HepG2 (cell line): ENCODE measurements around the gene AFAP1. TPM values are rescaled to one million over a fixed set of nuclear protein-coding genes. Genes with fewer than 3 reads are reported as not detected.

ENCODE experiments used
- ATAC-seq: fragments of 200-7000 bp; cut with Tn5 transposase; 3 replicates; pipeline ENCODE4 v1.9.1; 2020; ENCODE audit warnings: mild to moderate bottlenecking, moderate library complexity
- BruUV-seq: library from RNA; stranded (reverse); fragments of 400-500 nt; replicated peaks from 2 replicates; lab custom pipeline; 2021; lab: Mats Ljungman, UMichigan
- CTCF ChIA-PET: fragments of 300-600 bp; formaldehyde crosslinking; extraction: SDS; loops from one replicate; lab custom pipeline; 2021; ENCODE audit warnings: low total read pairs, inconsistent platforms, low intra/inter-chr PET ratio; lab: Yijun Ruan, JAX
- POLR2A ChIA-PET: fragments of 350-600 bp; sonication (Branson Sonifier 250); formaldehyde crosslinking; loops from one replicate; lab custom pipeline; 2020; ENCODE audit warnings: antibody characterized with exemption, inconsistent platforms; lab: Yijun Ruan, JAX
- DNase-seq: peaks from one replicate; pipeline ENCODE4 v3.0.0-alpha.2; 2015; ENCODE audit warnings: low spot score
- FAIRE-seq: peaks from 3 replicates; lab custom pipeline; 2011; peaks lifted over from hg19 to GRCh38; lab: Jason Lieb, UNC
- H2AFZ ChIP-seq: one replicate; pipeline ENCODE4 v1.6.1; 2011; ENCODE audit warnings: low read length, inconsistent platforms
- H3K27ac ChIP-seq: fragments of 300-600 bp; 3 replicates; pipeline ENCODE4 v1.8.0; 2011; ENCODE audit warnings: mixed run types, mild to moderate bottlenecking, mixed read lengths, low read length, inconsistent platforms; ENCODE audit not compliant: insufficient read depth; ENCODE audit errors: extremely low read length
- H3K27me3 ChIP-seq, 2 experiments: fragments of 200-600 bp in 1 of 2; 2 replicates in 1 of 2; 3 replicates in 1 of 2; pipeline versions ENCODE4 v1.6.0 to v1.8.0; 2011; ENCODE audit warnings: low read length in 2 of 2, mild to moderate bottlenecking in 2 of 2, moderate library complexity in 2 of 2, inconsistent platforms in 1 of 2; ENCODE audit not compliant: insufficient read depth in 2 of 2, control insufficient read depth in 1 of 2
- H3K36me3 ChIP-seq, 2 experiments: fragments of 200-600 bp in 1 of 2; replicated peaks in 1 of 2; 2 replicates in 1 of 2; 3 replicates in 1 of 2; pipeline versions ENCODE4 v1.5.1 to v1.8.0; 2011; ENCODE audit warnings: low read length in 2 of 2, inconsistent platforms in 1 of 2; ENCODE audit not compliant: insufficient read depth in 2 of 2, control insufficient read depth in 1 of 2
- H3K4me1 ChIP-seq: 2 replicates; pipeline ENCODE4 v1.5.1; 2012; ENCODE audit warnings: low read length, inconsistent platforms; ENCODE audit not compliant: insufficient read depth
- H3K4me2 ChIP-seq: 2 replicates; pipeline ENCODE4 v1.6.0; 2011; ENCODE audit warnings: low read depth, low read length, inconsistent platforms
- H3K4me3 ChIP-seq, 3 experiments: fragments of 200-600 bp in 1 of 3; sonication (generic), shearing (Covaris generic) in 1 of 3; replicated peaks in 1 of 3; 2 replicates each; pipeline ENCODE4 v1.5.1; 2011 to 2016; ENCODE audit warnings: low read length in 3 of 3, inconsistent platforms in 2 of 3, low read depth in 2 of 3, mild to moderate bottlenecking in 2 of 3, control low read depth in 1 of 3, mixed read lengths in 1 of 3; ENCODE audit not compliant: insufficient read depth in 1 of 3
- H3K79me2 ChIP-seq: one replicate; pipeline ENCODE4 v1.6.1; 2011; ENCODE audit warnings: low read length, inconsistent platforms; ENCODE audit not compliant: insufficient read depth
- H3K9ac ChIP-seq: 2 replicates; pipeline ENCODE4 v1.6.0; 2011; ENCODE audit warnings: mild to moderate bottlenecking, low read depth, low read length, inconsistent platforms; ENCODE audit not compliant: insufficient read depth
- H3K9me3 ChIP-seq: 2 replicates; pipeline ENCODE4 v1.5.1; 2012; ENCODE audit warnings: mild to moderate bottlenecking, low read length
- H4K20me1 ChIP-seq: 2 replicates; pipeline ENCODE4 v1.6.0; 2011; ENCODE audit warnings: inconsistent platforms, mild to moderate bottlenecking, low read length, moderate library complexity; ENCODE audit not compliant: insufficient read depth
- BRD4 ChIP-seq: sonication (generic); formaldehyde crosslinking; IDR thresholded peaks from 2 replicates; pipeline ENCODE4 v1.4.0; 2020; ENCODE audit warnings: missing genetic modification reagents
- FIP1L1 ChIP-seq: fragments of 200-400 bp; formaldehyde crosslinking; IDR thresholded peaks from 2 replicates; pipeline ENCODE4 v1.6.1; 2018; ENCODE audit warnings: low read depth, mild to moderate bottlenecking, low read length, moderate library complexity, borderline replicate concordance; ENCODE audit not compliant: insufficient read depth
- FLYWCH1 ChIP-seq: sonication (generic); formaldehyde crosslinking; IDR thresholded peaks from 2 replicates; pipeline ENCODE4 v1.8.1; 2023; ENCODE audit warnings: mild to moderate bottlenecking, missing genetic modification reagents
- GATA4 ChIP-seq: sonication (generic); IDR thresholded peaks from 2 replicates; pipeline ENCODE4 v1.6.1; 2016; ENCODE audit warnings: antibody characterized with exemption, low read depth, borderline replicate concordance
- GLI4 ChIP-seq: sonication (generic); formaldehyde crosslinking; IDR thresholded peaks from 2 replicates; pipeline ENCODE4 v1.5.1; 2020; ENCODE audit warnings: missing genetic modification reagents, mild to moderate bottlenecking, moderate library complexity, borderline replicate concordance
- JARID2 ChIP-seq: sonication (generic); formaldehyde crosslinking; IDR thresholded peaks from 2 replicates; pipeline ENCODE4 v1.8.1; 2023; ENCODE audit warnings: missing genetic modification reagents, inconsistent platforms; ENCODE audit not compliant: insufficient replicate concordance
- KLF6 ChIP-seq: IDR thresholded peaks from 2 replicates; pipeline ENCODE4 v1.8.0; 2016; ENCODE audit warnings: missing biosample characterization, missing genetic modification reagents
- PTBP1 ChIP-seq: fragments of 200-400 bp; formaldehyde crosslinking; IDR thresholded peaks from 2 replicates; pipeline ENCODE4 v1.6.1; 2018; ENCODE audit warnings: low read length, low read depth; ENCODE audit not compliant: poor library complexity, severe bottlenecking
- RXRB ChIP-seq: IDR thresholded peaks from 2 replicates; pipeline ENCODE4 v1.6.1; 2016; ENCODE audit warnings: borderline replicate concordance, missing genetic modification reagents, missing compliant biosample characterization
- SAP130 ChIP-seq: IDR thresholded peaks from 2 replicates; pipeline ENCODE4 v1.6.1; 2016; ENCODE audit warnings: low read depth
- SMYD3 ChIP-seq: sonication (generic); formaldehyde crosslinking; IDR thresholded peaks from 2 replicates; pipeline ENCODE4 v1.8.1; 2023; ENCODE audit warnings: mild to moderate bottlenecking, missing genetic modification reagents
- SSRP1 ChIP-seq: IDR thresholded peaks from 2 replicates; pipeline ENCODE4 v1.6.1; 2016; ENCODE audit warnings: control low read depth
- TAF1 ChIP-seq: sonication (generic); formaldehyde crosslinking; IDR thresholded peaks from 2 replicates; pipeline ENCODE4 v1.4.0; 2020; ENCODE audit warnings: missing genetic modification reagents
- TCF7L2 ChIP-seq: IDR thresholded peaks from 2 replicates; pipeline ENCODE4 v1.6.1; 2011; ENCODE audit warnings: mild to moderate bottlenecking, low read depth, low read length, moderate library complexity
- ZKSCAN8 ChIP-seq: IDR thresholded peaks from 2 replicates; pipeline ENCODE4 v1.6.1; 2016; ENCODE audit warnings: borderline replicate concordance, missing genetic modification reagents, missing compliant biosample characterization
- ZNF207 ChIP-seq: fragments of 450-650 bp; IDR thresholded peaks from 2 replicates; pipeline ENCODE4 v1.6.1; 2016; ENCODE audit warnings: antibody characterized with exemption, borderline replicate concordance
- ZNF607 ChIP-seq: sonication (generic); formaldehyde crosslinking; IDR thresholded peaks from 2 replicates; pipeline ENCODE4 v1.5.1; 2020; ENCODE audit warnings: missing genetic modification reagents, mild to moderate bottlenecking, borderline replicate concordance
- ZNF782 ChIP-seq: sonication (generic); formaldehyde crosslinking; IDR thresholded peaks from 2 replicates; pipeline ENCODE4 v1.4.0; 2020; ENCODE audit warnings: missing genetic modification reagents, mild to moderate bottlenecking, borderline replicate concordance
- ZNF792 ChIP-seq: IDR thresholded peaks from 2 replicates; pipeline ENCODE4 v1.6.1; 2016
- WGBS: methylation state at CpG from one replicate; pipeline ENCODE4 v1.1.6; 2017; ENCODE audit warnings: low lambda C conversion rate; 5-methylcytosine and 5-hydroxymethylcytosine counted together
- in situ Hi-C: cut with HindIII; loops from 2 replicates; pipeline ENCODE4 v1.10.0; 2017; ENCODE audit warnings: low pct_unique_long_range_greater_than_20kb; ENCODE audit not compliant: extremely low pct_ligation_motif_present
- intact Hi-C: fragments of 100-400 bp; cut with micrococcal nuclease; formaldehyde crosslinking; loops from one replicate; pipeline ENCODE4 v1.10.0; 2022; ENCODE audit not compliant: unreplicated experiment
- polyA plus RNA-seq, 8 experiments: library from polyadenylated mRNA; depleted of rRNA in 3 of 8; stranded (reverse) in 7 of 8; unstranded in 1 of 8; fragments of >200 nt; fragmentation: Illumina TruSeq in 4 of 8; extraction: Trizol in 4 of 8; gene quantifications; 2 replicates each; pipeline versions ENCODE4 v1.2.1 to v1.2.3, GENCODE V29; 2011 to 2016; ENCODE audit warnings: low read depth in 4 of 8, missing spikeins in 1 of 8, mixed read lengths in 1 of 8; ENCODE audit not compliant: insufficient read depth in 1 of 8
- total RNA-seq, 5 experiments: library from RNA; depleted of rRNA; stranded (reverse); fragments of >200 nt; fragmentation: Illumina TruSeq; extraction: Trizol; gene quantifications; 2 replicates each; pipeline ENCODE4 v1.2.3, GENCODE V29; 2016; ENCODE audit warnings: low read depth in 1 of 5
- TF ChIP-seq, protein P1 (sequence below): sonication (generic); formaldehyde crosslinking; IDR thresholded peaks from 2 replicates; pipeline ENCODE4 v1.4.0; 2020; ENCODE audit warnings: missing genetic modification reagents
- TF ChIP-seq, protein P2 (sequence below): sonication (generic); formaldehyde crosslinking; IDR thresholded peaks from 2 replicates; pipeline ENCODE4 v1.4.0; 2020; ENCODE audit warnings: mild to moderate bottlenecking, missing genetic modification reagents
- TF ChIP-seq, protein P3 (sequence below): sonication (generic); formaldehyde crosslinking; IDR thresholded peaks from 2 replicates; pipeline ENCODE4 v1.5.0; 2020; ENCODE audit warnings: missing genetic modification reagents
- TF ChIP-seq, protein P4 (sequence below): sonication (generic); IDR thresholded peaks from 2 replicates; pipeline ENCODE4 v1.6.1; 2016; ENCODE audit warnings: low read depth, borderline replicate concordance

AFAP1 gene
- total and polyA plus RNA-seq, 2 of the 13 experiments (the other 11 are each of a cell fraction or from before 2014, with no cell fraction given) = 2.5 TPM

DNA sequence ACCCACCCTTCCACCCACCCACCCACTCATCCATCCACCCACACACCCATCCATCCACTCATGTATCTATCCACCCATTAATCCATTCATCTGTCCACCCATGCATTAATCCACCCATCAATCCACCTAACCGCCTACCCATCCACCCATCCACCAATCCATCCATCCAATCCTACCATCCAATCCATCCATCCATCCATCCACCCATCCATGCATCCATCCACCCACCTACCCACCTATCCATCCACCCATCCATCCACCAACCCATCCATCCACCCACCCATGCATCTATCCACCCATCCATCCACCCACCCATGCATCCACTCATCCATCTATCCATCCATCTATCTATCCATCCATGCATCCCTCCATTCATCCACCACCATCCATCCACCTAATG is 34.8 kb upstream of the AFAP1 start (continued):
- TF ChIP-seq, protein P1, sequence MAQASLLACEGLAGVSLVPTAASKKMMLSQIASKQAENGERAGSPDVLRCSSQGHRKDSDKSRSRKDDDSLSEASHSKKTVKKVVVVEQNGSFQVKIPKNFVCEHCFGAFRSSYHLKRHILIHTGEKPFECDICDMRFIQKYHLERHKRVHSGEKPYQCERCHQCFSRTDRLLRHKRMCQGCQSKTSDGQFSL (CRISPR knock-in tag) = no peak
- TF ChIP-seq GATA4 = no peak
- TF ChIP-seq ZKSCAN8 (CRISPR knock-in tag) = no peak
- no peak for TF ChIP-seq FLYWCH1
- no peak for TF ChIP-seq ZNF792 (CRISPR knock-in tag)
- TF ChIP-seq, protein P2, sequence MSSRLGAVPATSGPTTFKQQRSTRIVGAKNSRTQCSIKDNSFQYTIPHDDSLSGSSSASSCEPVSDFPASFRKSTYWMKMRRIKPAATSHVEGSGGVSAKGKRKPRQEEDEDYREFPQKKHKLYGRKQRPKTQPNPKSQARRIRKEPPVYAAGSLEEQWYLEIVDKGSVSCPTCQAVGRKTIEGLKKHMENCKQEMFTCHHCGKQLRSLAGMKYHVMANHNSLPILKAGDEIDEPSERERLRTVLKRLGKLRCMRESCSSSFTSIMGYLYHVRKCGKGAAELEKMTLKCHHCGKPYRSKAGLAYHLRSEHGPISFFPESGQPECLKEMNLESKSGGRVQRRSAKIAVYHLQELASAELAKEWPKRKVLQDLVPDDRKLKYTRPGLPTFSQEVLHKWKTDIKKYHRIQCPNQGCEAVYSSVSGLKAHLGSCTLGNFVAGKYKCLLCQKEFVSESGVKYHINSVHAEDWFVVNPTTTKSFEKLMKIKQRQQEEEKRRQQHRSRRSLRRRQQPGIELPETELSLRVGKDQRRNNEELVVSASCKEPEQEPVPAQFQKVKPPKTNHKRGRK (CRISPR knock-in tag) = no peak
- TF ChIP-seq SMYD3 (CRISPR knock-in tag) = no peak
- TF ChIP-seq ZNF607 (CRISPR knock-in tag) = no peak
- TF ChIP-seq ZNF782 (CRISPR knock-in tag) = no peak
- TF ChIP-seq TCF7L2 = no peak

DNA sequence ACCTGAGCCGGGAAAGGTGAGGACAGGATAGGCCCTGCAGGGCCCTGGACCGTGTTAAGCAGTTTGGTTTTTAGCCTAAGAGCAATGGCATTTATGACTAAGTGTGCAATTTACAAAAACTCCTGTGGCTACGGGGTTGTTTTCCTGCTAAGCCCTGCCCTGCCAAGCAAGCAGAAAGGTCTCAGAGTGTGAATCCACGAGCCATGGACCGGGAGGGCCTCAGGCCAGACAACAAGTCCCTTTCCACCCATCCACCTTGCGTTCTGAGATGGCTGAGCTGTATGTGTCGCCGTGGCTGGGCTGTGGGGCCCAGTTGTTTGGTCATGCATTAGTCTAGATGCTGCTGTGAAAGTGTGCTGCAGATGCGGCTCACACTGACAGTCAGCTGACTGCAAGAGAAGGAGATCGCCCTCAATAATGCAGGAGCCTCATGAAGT is 33.9 kb upstream of the AFAP1 start:
- Histone ChIP-seq H3K79me2 (no peaks in the 10 kb centered on the region), H3K27me3 (peaks cover 0 to 8% of the 10 kb centered on the region in 2 experiments; a peak in 1 of 5 replicates), H3K9ac (no peak overlapping the region), H3K4me1 (peaks cover 54% of the 10 kb centered on the region), H3K9me3 (no peaks in the 10 kb centered on the region), H4K20me1 (no peaks in the 10 kb centered on the region), H2AFZ (no peak overlapping the region), H3K27ac (no peak overlapping the region), H3K4me3 (no peak overlapping the region), H3K36me3 (no peaks in the 10 kb centered on the region), H3K4me2 (peak overlapping the region; percentile 33; the same call in 1 of the 2 replicates)
- DNase-seq (no peak), FAIRE-seq (no peak), ATAC-seq (no peak)
- WGBS = 3% methylated on average over 6 of the region's 10 CpGs
- CTCF ChIA-PET = no interaction called here
- POLR2A ChIA-PET = no interaction called here
- no TSS peak for BruUV-seq
- intact Hi-C loops = no loop called here
- in situ Hi-C loops = no loop called here
- no peak for TF ChIP-seq GLI4
- no peak for TF ChIP-seq ZNF207
- 0 out of 2 replicates have a peak, but pooled peaks have one; percentile 35 for TF ChIP-seq SAP130 (CRISPR knock-in tag)
- no peak for TF ChIP-seq PTBP1
- no peak for TF ChIP-seq FIP1L1
- TF ChIP-seq, protein P3, sequence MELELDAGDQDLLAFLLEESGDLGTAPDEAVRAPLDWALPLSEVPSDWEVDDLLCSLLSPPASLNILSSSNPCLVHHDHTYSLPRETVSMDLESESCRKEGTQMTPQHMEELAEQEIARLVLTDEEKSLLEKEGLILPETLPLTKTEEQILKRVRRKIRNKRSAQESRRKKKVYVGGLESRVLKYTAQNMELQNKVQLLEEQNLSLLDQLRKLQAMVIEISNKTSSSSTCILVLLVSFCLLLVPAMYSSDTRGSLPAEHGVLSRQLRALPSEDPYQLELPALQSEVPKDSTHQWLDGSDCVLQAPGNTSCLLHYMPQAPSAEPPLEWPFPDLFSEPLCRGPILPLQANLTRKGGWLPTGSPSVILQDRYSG (CRISPR knock-in tag) = no peak
- TF ChIP-seq, protein P4, sequence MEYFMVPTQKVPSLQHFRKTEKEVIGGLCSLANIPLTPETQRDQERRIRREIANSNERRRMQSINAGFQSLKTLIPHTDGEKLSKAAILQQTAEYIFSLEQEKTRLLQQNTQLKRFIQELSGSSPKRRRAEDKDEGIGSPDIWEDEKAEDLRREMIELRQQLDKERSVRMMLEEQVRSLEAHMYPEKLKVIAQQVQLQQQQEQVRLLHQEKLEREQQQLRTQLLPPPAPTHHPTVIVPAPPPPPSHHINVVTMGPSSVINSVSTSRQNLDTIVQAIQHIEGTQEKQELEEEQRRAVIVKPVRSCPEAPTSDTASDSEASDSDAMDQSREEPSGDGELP = peak; percentile 56; the same call in 1 of the 2 replicates
- no peak for TF ChIP-seq TAF1 (CRISPR knock-in tag)
- 0 out of 2 replicates have a peak, but pooled peaks have one; percentile 9 for TF ChIP-seq RXRB (CRISPR knock-in tag)
- TF ChIP-seq JARID2 (CRISPR knock-in tag) = no peak
- TF ChIP-seq BRD4 (CRISPR knock-in tag) = no peak
- TF ChIP-seq KLF6 = no peak
- no peak for TF ChIP-seq SSRP1
